Stomach (tissue), 9 donors: Measurements from ENCODE around the gene FOXC2. TPM values are rescaled to one million over a fixed set of nuclear protein-coding genes. Genes with fewer than 3 reads are reported as not detected.

Source experiments
- DNase-seq, 2 donors: peaks; one replicate each; pipeline versions ENCODE4 v3.0.0 to v3.0.0-alpha.2; 2013 to 2019
- H3K27ac ChIP-seq, 5 donors: fragments of 200-600 bp in 4 of 5; sonication (generic) in 4 of 5; one replicate each; pipeline ENCODE4 v1.5.1; 2013 to 2019; ENCODE audit warnings: mild to moderate bottlenecking in 1 of 5, moderate library complexity in 1 of 5
- H3K27me3 ChIP-seq, 3 donors: fragments of 200-600 bp; sonication (generic); one replicate each; pipeline ENCODE4 v1.5.1; 2017 to 2019; ENCODE audit warnings: mixed run types in 1 of 3
- H3K36me3 ChIP-seq, 4 donors: fragments of 200-600 bp; sonication (generic); 1 replicate in 3 of 4; 2 replicates in 1 of 4; pipeline ENCODE4 v1.5.1; 2016 to 2019
- H3K4me1 ChIP-seq, 4 donors: fragments of 200-600 bp; sonication (generic); one replicate each; pipeline ENCODE4 v1.5.1; 2016 to 2019
- H3K4me3 ChIP-seq, 4 donors: fragments of 200-600 bp; sonication (generic) in 3 of 4; one replicate each; pipeline ENCODE4 v1.5.1; 2016 to 2019; ENCODE audit warnings: mild to moderate bottlenecking in 1 of 4
- H3K9me3 ChIP-seq, 4 donors: fragments of 200-600 bp; sonication (generic); one replicate each; pipeline ENCODE4 v1.5.1; 2016 to 2019
- EP300 ChIP-seq: sonication (generic); formaldehyde crosslinking; IDR thresholded peaks from one replicate; pipeline ENCODE4 v1.6.1; 2017; ENCODE audit warnings: antibody characterized with exemption
- POLR2A ChIP-seq, 4 donors: fragments of 450-650 bp; IDR thresholded peaks; one replicate each; pipeline ENCODE4 v1.6.1; 2016; ENCODE audit warnings: antibody characterized with exemption in 4 of 4, control low read depth in 2 of 4, mild to moderate bottlenecking in 1 of 4, moderate library complexity in 1 of 4
- POLR2AphosphoS5 ChIP-seq, 3 donors: sonication (generic); formaldehyde crosslinking; IDR thresholded peaks; one replicate each; pipeline ENCODE4 v1.6.1; 2016; ENCODE audit warnings: antibody characterized with exemption in 3 of 3
- WGBS, 5 donors: extraction: QIAGEN DNeasy Blood & Tissue Kit in 3 of 5; methylation state at CpG; one replicate each; pipeline versions ENCODE4 v1.1.5 to v1.1.7; 2013 to 2018; 5-methylcytosine and 5-hydroxymethylcytosine counted together
- intact Hi-C: fragments of 100-400 bp; cut with DNase I; formaldehyde crosslinking; loops from one replicate; pipeline ENCODE4 v1.15.1; 2023; ENCODE audit warnings: low total_unique reads
- polyA plus RNA-seq, 3 donors: library from polyadenylated mRNA; stranded (reverse); fragments of 200-250 nt; gene quantifications; one replicate each; pipeline ENCODE4 v1.2.3, GENCODE V29; 2013
- total RNA-seq, 5 donors: library from RNA; depleted of rRNA; stranded (reverse); fragments of >200 nt; gene quantifications; one replicate each; pipeline versions ENCODE4 v1.1.0 to v1.2.3, GENCODE V29; 2014 to 2016
- TF ChIP-seq, protein P1 (sequence below), 7 experiments: fragments of 450-650 bp in 4 of 7; fragments of 200-600 bp in 3 of 7; sonication (generic) in 3 of 7; IDR thresholded peaks; one replicate each; pipeline ENCODE4 v1.5.1; 2016 to 2019; ENCODE audit warnings: antibody characterized with exemption in 7 of 7, control low read depth in 2 of 7, mild to moderate bottlenecking in 1 of 7
- donor health status: healthy with polysubstance abuse.
- donor health status: Bipolar disorder and iron deficiency.
- donor health status: healthy.

The FOXC2 gene
- total and polyA plus RNA-seq, 8 donors = 0.08 to 0.18 (median 0.12) TPM; not detected in 5

GRCh38 chr16:86531641-86532525 lies 34.7 kb upstream of the FOXC2 start:
- Histone ChIP-seq H3K36me3 (peaks cover 0 to 65% (median 50%) of the 10 kb centered on the region in 4 donors), H3K9me3 (no peaks in the 10 kb centered on the region), H3K27ac (peak overlapping the region; percentile 33 to 81 (median 71)), H3K4me3 (no peak overlapping the region), H3K27me3 (no peaks in the 10 kb centered on the region), H3K4me1 (peaks cover 0 to 17% (median 10%) of the 10 kb centered on the region in 4 donors)
- no peak for TF ChIP-seq POLR2AphosphoS5 (IDR thresholded peaks at IDR 0.05)
- TF ChIP-seq POLR2A (IDR thresholded peaks at IDR 0.05) = no peak
- TF ChIP-seq, protein P1, sequence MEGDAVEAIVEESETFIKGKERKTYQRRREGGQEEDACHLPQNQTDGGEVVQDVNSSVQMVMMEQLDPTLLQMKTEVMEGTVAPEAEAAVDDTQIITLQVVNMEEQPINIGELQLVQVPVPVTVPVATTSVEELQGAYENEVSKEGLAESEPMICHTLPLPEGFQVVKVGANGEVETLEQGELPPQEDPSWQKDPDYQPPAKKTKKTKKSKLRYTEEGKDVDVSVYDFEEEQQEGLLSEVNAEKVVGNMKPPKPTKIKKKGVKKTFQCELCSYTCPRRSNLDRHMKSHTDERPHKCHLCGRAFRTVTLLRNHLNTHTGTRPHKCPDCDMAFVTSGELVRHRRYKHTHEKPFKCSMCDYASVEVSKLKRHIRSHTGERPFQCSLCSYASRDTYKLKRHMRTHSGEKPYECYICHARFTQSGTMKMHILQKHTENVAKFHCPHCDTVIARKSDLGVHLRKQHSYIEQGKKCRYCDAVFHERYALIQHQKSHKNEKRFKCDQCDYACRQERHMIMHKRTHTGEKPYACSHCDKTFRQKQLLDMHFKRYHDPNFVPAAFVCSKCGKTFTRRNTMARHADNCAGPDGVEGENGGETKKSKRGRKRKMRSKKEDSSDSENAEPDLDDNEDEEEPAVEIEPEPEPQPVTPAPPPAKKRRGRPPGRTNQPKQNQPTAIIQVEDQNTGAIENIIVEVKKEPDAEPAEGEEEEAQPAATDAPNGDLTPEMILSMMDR (IDR thresholded peaks at IDR 0.05) = no peak
- TF ChIP-seq EP300 = no peak
- WGBS, 5 donors = 88 to 94% (median 92%) methylated on average over 20 to 49 of the region's 49 CpGs
- DNase-seq = no peak
- intact Hi-C loops = no loop called here

GRCh38 chr16:86532526-86532815 lies 34.2 kb upstream of the FOXC2 start:
- Histone ChIP-seq H3K4me3 (no peak overlapping the region), H3K27me3 (no peaks in the 10 kb centered on the region), H3K4me1 (peaks cover 0 to 17% (median 10%) of the 10 kb centered on the region in 4 donors), H3K36me3 (peaks cover under 1 to 71% (median 55%) of the 10 kb centered on the region in 4 donors), H3K9me3 (no peaks in the 10 kb centered on the region), H3K27ac (no peak overlapping the region)
- intact Hi-C loops = no loop called here
- WGBS, 5 donors = 92 to 100% (median 95%) methylated on average over 7 of the region's 7 CpGs
- no peak for TF ChIP-seq POLR2AphosphoS5 (IDR thresholded peaks at IDR 0.05)
- no peak for TF ChIP-seq POLR2A (IDR thresholded peaks at IDR 0.05)
- TF ChIP-seq, protein P1 (IDR thresholded peaks at IDR 0.05) = no peak
- no peak for TF ChIP-seq EP300
- no peak for DNase-seq

DNA sequence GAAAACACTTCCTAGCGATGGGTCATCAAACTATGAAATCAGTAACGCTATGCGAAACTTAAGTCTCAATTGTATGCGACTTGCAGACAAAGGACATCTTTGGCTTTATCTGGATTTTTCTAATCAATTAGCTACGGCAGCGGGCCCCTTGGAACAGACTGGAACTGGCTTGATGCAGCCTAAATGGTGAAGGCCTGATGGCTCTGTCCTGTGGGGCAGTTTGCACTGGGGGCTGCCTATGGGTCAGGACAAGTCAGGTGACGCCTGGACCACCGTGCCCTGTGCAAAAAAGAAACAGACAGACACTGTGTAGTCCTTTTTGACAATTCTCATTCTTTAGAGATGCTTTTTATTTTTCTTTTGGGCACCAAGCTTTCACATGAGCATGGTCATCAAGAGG lies 33.6 kb upstream of the FOXC2 start:
- TF ChIP-seq, protein P1 (IDR thresholded peaks at IDR 0.05) = no peak
- TF ChIP-seq POLR2A (IDR thresholded peaks at IDR 0.05) (no peak), EP300 (no peak), POLR2AphosphoS5 (IDR thresholded peaks at IDR 0.05) (no peak)
- H3K9me3 ChIP-seq = no peaks in the 10 kb centered on the region
- H3K27ac ChIP-seq = no peak overlapping the region
- peaks cover 0 to 17% (median 10%) of the 10 kb centered on the region in 4 donors for H3K4me1 ChIP-seq
- intact Hi-C loops = no loop called here
- H3K27me3 ChIP-seq = no peaks in the 10 kb centered on the region
- 93 to 96% (median 95%) methylated on average over 8 of the region's 8 CpGs for WGBS, 5 donors
- DNase-seq = no peak
- H3K36me3 ChIP-seq = peaks cover 6 to 77% (median 62%) of the 10 kb centered on the region in 4 donors
- no peak overlapping the region for H3K4me3 ChIP-seq

DNA sequence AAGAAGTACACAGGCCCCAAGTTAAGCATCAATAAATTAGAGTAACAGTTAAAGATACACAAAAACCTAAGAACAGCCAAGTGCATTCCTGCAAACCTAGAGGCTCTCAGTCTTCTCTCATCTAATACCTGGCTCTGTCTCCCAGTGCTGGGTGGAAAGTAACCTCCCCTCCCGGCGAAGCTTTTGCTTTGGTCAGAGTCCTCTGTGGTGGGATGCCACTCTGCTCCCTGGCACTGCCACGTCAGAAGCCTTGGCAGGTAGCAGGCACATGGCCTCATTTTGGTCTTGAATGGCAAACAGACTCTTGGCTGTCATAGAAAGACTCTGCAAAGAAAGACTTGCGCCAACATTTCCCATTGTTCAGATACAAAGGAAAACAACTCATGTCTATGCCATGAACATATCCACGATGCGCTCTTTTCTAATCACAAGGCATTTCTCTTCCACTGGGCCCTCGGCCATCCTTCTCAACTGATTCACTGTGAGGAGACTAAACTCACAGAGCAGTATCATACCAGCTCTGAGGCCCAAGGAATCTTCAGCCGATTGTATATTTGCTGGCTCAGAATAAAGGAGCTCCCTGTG lies 32.8 kb upstream of the FOXC2 start:
- no peaks in the 10 kb centered on the region for H3K9me3 ChIP-seq
- no peaks in the 10 kb centered on the region for H3K27me3 ChIP-seq
- WGBS, 5 donors = 88 to 92% (median 89%) methylated on average over 8 of the region's 8 CpGs
- H3K4me3 ChIP-seq = no peak overlapping the region
- intact Hi-C loops = no loop called here
- H3K27ac ChIP-seq = no peak overlapping the region
- peaks cover 14 to 85% (median 69%) of the 10 kb centered on the region in 4 donors for H3K36me3 ChIP-seq
- peaks cover 0 to 17% (median 10%) of the 10 kb centered on the region in 4 donors for H3K4me1 ChIP-seq
- TF ChIP-seq POLR2A (IDR thresholded peaks at IDR 0.05) = no peak
- TF ChIP-seq, protein P1 (IDR thresholded peaks at IDR 0.05) = no peak
- no peak for DNase-seq
